HepG2 (cell line): ENCODE data around the gene TNFRSF13B.

ENCODE experiments used
- CBX5 ChIP-seq: sonication (generic); formaldehyde crosslinking; IDR thresholded peaks from 2 replicates; pipeline ENCODE4 v1.4.0; 2020; ENCODE audit warnings: missing genetic modification reagents, borderline replicate concordance
- CTCF ChIP-seq: sonication (generic); formaldehyde crosslinking; IDR thresholded peaks from 2 replicates; pipeline ENCODE4 v1.5.0; 2020; ENCODE audit warnings: mild to moderate bottlenecking, missing genetic modification reagents, moderate library complexity
- EEA1 ChIP-seq: sonication (generic); formaldehyde crosslinking; IDR thresholded peaks from 2 replicates; pipeline ENCODE4 v1.5.1; 2020; ENCODE audit warnings: mild to moderate bottlenecking, missing genetic modification reagents, borderline replicate concordance
- MAFK ChIP-seq, 2 experiments: IDR thresholded peaks in 1 of 2; conservative IDR thresholded peaks in 1 of 2; 2 replicates each; pipeline ENCODE4 v1.6.1; 2011; ENCODE audit warnings: improper control_type of control experiment in 2 of 2, low read length in 2 of 2
- TFE3 ChIP-seq: IDR thresholded peaks from 2 replicates; pipeline ENCODE4 v1.6.1; 2016
- ZFP37 ChIP-seq: sonication (generic); formaldehyde crosslinking; IDR thresholded peaks from 2 replicates; pipeline ENCODE4 v1.4.0; 2020; ENCODE audit warnings: missing genetic modification reagents, borderline replicate concordance
- ZFY ChIP-seq: sonication (generic); formaldehyde crosslinking; IDR thresholded peaks from 2 replicates; pipeline ENCODE4 v1.4.0; 2020; ENCODE audit warnings: missing genetic modification reagents

- TF ChIP-seq CBX5 (CRISPR knock-in tag) (no peak), CTCF (CRISPR knock-in tag) (no peak), TFE3 (CRISPR knock-in tag) (no peak), ZFY (CRISPR knock-in tag) (no peak), EEA1 (no peak), MAFK (conservative IDR thresholded peaks at IDR 0.05 in 1 of 2, IDR thresholded peaks at IDR 0.05 in 1 of 2; ENCODE audit: low read length in 2 of 2) (no peak), ZFP37 (no peak)
Measured at GRCh38 chr17:16927641-16928321, 44.1 kb downstream of the TNFRSF13B start.
